Measurements from ENCODE around the gene MAP2K5.

GRCh38 chr15:67601073-67601472 lies 58.6 kb downstream of the MAP2K5 start:
- TF ChIP-seq CTCF (IDR thresholded peaks at IDR 0.05) (no peak), POLR2A (IDR thresholded peaks at IDR 0.05) (no peak)
